Endothelial cell of umbilical vein (primary cell): ENCODE measurements around the gene MCHR1. TPM values are rescaled to one million over a fixed set of nuclear protein-coding genes. Genes with fewer than 3 reads are reported as not detected.
A peak's percentile ranks its signal among the peaks of the same experiment; 100 is the strongest.

ENCODE experiments used
- BruUV-seq: library from RNA; stranded (reverse); fragments of 400-500 nt; replicated peaks from 2 replicates; lab custom pipeline; 2021; lab: Mats Ljungman, UMichigan
- CTCF ChIA-PET: fragments of 300-600, 350-600 bp; sonication (Branson Sonifier 250); formaldehyde crosslinking; loops from one replicate; lab custom pipeline; 2021; ENCODE audit warnings: antibody characterized with exemption, inconsistent platforms; lab: Charles Lee
- POLR2A ChIA-PET: fragments of 300-600, 350-600 bp; sonication (Branson Sonifier 250); formaldehyde crosslinking; loops from one replicate; lab custom pipeline; 2021; ENCODE audit warnings: antibody characterized with exemption, inconsistent platforms; lab: Charles Lee
- DNase-seq: peaks from one replicate; pipeline ENCODE4 v3.0.0-alpha.2; 2011; ENCODE audit warnings: low read depth, low spot score
- FAIRE-seq: peaks from 2 replicates; lab custom pipeline; 2011; peaks lifted over from hg19 to GRCh38; lab: Jason Lieb, UNC
- H2AFZ ChIP-seq: 2 replicates; pipeline ENCODE4 v1.6.0; 2012; ENCODE audit warnings: low read depth, low read length, control low read depth, inconsistent platforms
- H3K27ac ChIP-seq: 2 replicates; pipeline ENCODE4 v1.5.1; 2011; ENCODE audit warnings: low read depth, mild to moderate bottlenecking, control low read depth, low read length, moderate library complexity; ENCODE audit not compliant: insufficient read depth
- H3K27me3 ChIP-seq, 2 experiments: 2 replicates each; pipeline versions ENCODE4 v1.6.0 to v1.6.1; 2011; ENCODE audit warnings: low read length in 2 of 2, mixed read lengths in 1 of 2; ENCODE audit not compliant: control insufficient read depth in 2 of 2, insufficient read depth in 2 of 2
- H3K36me3 ChIP-seq, 2 experiments: 2 replicates in 1 of 2; 3 replicates in 1 of 2; pipeline ENCODE4 v1.5.1; 2011; ENCODE audit warnings: low read length in 2 of 2, mild to moderate bottlenecking in 1 of 2, moderate library complexity in 1 of 2; ENCODE audit not compliant: control insufficient read depth in 2 of 2, insufficient read depth in 2 of 2; ENCODE audit errors: extremely low read depth in 1 of 2
- H3K4me1 ChIP-seq: 3 replicates; pipeline ENCODE4 v1.5.1; 2011; ENCODE audit warnings: mild to moderate bottlenecking, low read length; ENCODE audit not compliant: control insufficient read depth, insufficient read depth; ENCODE audit errors: extremely low read depth
- H3K4me2 ChIP-seq: 2 replicates; pipeline ENCODE4 v1.6.1; 2011; ENCODE audit warnings: low read length, control low read depth, mixed read lengths; ENCODE audit not compliant: insufficient read depth
- H3K4me3 ChIP-seq, 3 experiments: fragments of 200-600 bp in 1 of 3; sonication (generic), shearing (Covaris generic) in 1 of 3; replicated peaks in 1 of 3; 2 replicates each; pipeline ENCODE4 v1.5.1; 2011 to 2016; ENCODE audit warnings: control low read depth in 3 of 3, low read length in 3 of 3, mild to moderate bottlenecking in 2 of 3, inconsistent platforms in 1 of 3, low read depth in 1 of 3, moderate library complexity in 1 of 3; ENCODE audit not compliant: insufficient read depth in 1 of 3
- H3K79me2 ChIP-seq: 2 replicates; pipeline ENCODE4 v1.6.0; 2012; ENCODE audit warnings: low read length, inconsistent platforms; ENCODE audit not compliant: control insufficient read depth, insufficient read depth
- H3K9ac ChIP-seq: replicated peaks from 2 replicates; pipeline ENCODE3; 2011; ENCODE audit warnings: low read length, control low read depth; ENCODE audit not compliant: insufficient read depth; ENCODE audit errors: extremely low read depth
- H3K9me1 ChIP-seq: replicated peaks from 3 replicates; pipeline ENCODE4 v1.6.0; 2011; ENCODE audit warnings: mild to moderate bottlenecking, low read length; ENCODE audit not compliant: control insufficient read depth, insufficient read depth; ENCODE audit errors: extremely low read depth
- H3K9me3 ChIP-seq: replicated peaks from 2 replicates; pipeline ENCODE4 v1.5.1; 2012; ENCODE audit warnings: low read length, inconsistent platforms; ENCODE audit not compliant: control insufficient read depth, insufficient read depth
- H4K20me1 ChIP-seq: replicated peaks from 2 replicates; pipeline ENCODE3; 2011; ENCODE audit warnings: mild to moderate bottlenecking, low read length; ENCODE audit not compliant: control insufficient read depth, insufficient read depth; ENCODE audit errors: extremely low read depth
- EZH2 ChIP-seq: IDR thresholded peaks from 2 replicates; pipeline ENCODE4 v1.6.1; 2012; ENCODE audit warnings: borderline replicate concordance, low read depth, mild to moderate bottlenecking, moderate library complexity, low read length, inconsistent platforms; ENCODE audit not compliant: severe bottlenecking
- FOS ChIP-seq: IDR thresholded peaks from 2 replicates; pipeline ENCODE4 v1.6.1; 2011; ENCODE audit warnings: mild to moderate bottlenecking, low read length, moderate library complexity, borderline replicate concordance; ENCODE audit not compliant: insufficient read depth
- GATA2 ChIP-seq: IDR thresholded peaks from 2 replicates; pipeline ENCODE4 v1.7.0; 2011; ENCODE audit warnings: low read depth, mild to moderate bottlenecking, moderate library complexity, mixed read lengths, low read length; ENCODE audit not compliant: insufficient read length, insufficient read depth
- JUN ChIP-seq: IDR thresholded peaks from 2 replicates; pipeline ENCODE4 v1.6.1; 2011; ENCODE audit warnings: borderline replicate concordance, low read depth; ENCODE audit not compliant: insufficient read length, insufficient read depth
- MYC ChIP-seq: IDR thresholded peaks from one replicate; pipeline ENCODE4 v1.6.1; 2011; ENCODE audit warnings: mild to moderate bottlenecking, low read depth, low read length
- POLR2A ChIP-seq: IDR thresholded peaks from 2 replicates; pipeline ENCODE4 v1.6.1; 2012; ENCODE audit warnings: low read depth, mild to moderate bottlenecking, control low read depth, low read length
- POLR2AphosphoS5 ChIP-seq: IDR thresholded peaks from 2 replicates; pipeline ENCODE4 v1.6.1; 2012; ENCODE audit warnings: low read depth, mild to moderate bottlenecking, control low read depth, low read length, moderate library complexity; ENCODE audit not compliant: insufficient read depth
- dilution Hi-C: fragments of 300-500 bp; cut with MboI; formaldehyde crosslinking; loops from one replicate; pipeline ENCODE4 v1.15.0; 2019; ENCODE audit warnings: low sequenced_read_pairs; ENCODE audit not compliant: extremely low pct_ligation_motif_present
- intact Hi-C: fragments of 100-400 bp; cut with micrococcal nuclease; formaldehyde crosslinking; loops from one replicate; pipeline ENCODE4 v1.10.0; 2022
- polyA plus RNA-seq, 4 experiments: library from polyadenylated mRNA; depleted of rRNA in 3 of 4; stranded (reverse) in 3 of 4; unstranded in 1 of 4; fragments of >200 nt; gene quantifications; 2 replicates each; pipeline versions ENCODE4 v1.2.1 to v1.2.3, GENCODE V29; 2011 to 2012; ENCODE audit warnings: missing spikeins in 1 of 4
- total RNA-seq: library from RNA; stranded (reverse); gene quantifications from 2 replicates; pipeline ENCODE4 v1.2.3, GENCODE V29; 2021
- TF ChIP-seq, protein P1 (sequence below): IDR thresholded peaks from 2 replicates; pipeline ENCODE4 v1.6.1; 2011; ENCODE audit not compliant: insufficient read depth, insufficient read length
- TF ChIP-seq, protein P2 (sequence below), 2 donors: IDR thresholded peaks; 1 replicate in 1 of 2; 2 replicates in 1 of 2; pipeline ENCODE4 v1.5.1; 2011; ENCODE audit warnings: low read length in 2 of 2, mild to moderate bottlenecking in 2 of 2, moderate library complexity in 2 of 2, control low read depth in 1 of 2, inconsistent platforms in 1 of 2, low read depth in 1 of 2; ENCODE audit not compliant: insufficient read depth in 1 of 2; ENCODE audit errors: extremely low read depth in 1 of 2

MCHR1 gene
- total and polyA plus RNA-seq, 2 donors (not counting 3 experiments of a cell fraction or from before 2014, with no cell fraction given): not detected

DNA sequence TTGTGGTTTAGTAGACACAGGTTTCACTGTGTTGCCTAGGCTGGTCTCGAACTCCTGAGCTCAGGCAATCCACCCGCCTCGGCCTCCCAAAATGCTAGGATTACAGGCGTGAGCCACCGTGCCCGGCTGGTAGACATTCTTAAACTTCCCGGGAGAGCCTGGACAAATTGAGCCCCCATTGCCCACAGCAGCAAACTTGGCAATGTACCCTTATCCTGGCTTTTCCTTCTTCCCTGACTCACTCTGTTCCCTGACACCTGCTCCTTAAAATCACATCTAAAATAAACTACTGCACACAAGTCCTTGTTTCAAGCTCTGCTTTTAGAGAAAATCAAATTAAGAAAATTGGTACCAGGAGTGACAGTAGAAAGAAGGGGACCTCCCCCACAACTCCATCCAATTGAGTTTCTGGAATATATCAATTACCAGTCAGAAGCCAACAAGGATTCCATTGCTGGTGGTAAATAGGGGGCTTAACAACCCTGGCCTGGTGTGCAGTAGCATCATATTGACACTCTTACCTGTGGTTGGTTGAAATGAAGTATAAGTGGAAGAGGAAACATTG lies 7.4 kb upstream of the MCHR1 start:
- no peaks in the 10 kb centered on the region for H3K36me3 ChIP-seq
- H3K4me2 ChIP-seq: no peak overlapping the region
- H3K27me3 ChIP-seq: no peaks in the 10 kb centered on the region
- DNase-seq (no peak), FAIRE-seq (no peak)
- H3K9me1 ChIP-seq: no peaks in the 10 kb centered on the region
- dilution Hi-C loops (no loop called here), intact Hi-C loops (no loop called here)
- H3K79me2 ChIP-seq: no peaks in the 10 kb centered on the region
- H3K9ac ChIP-seq: no peak overlapping the region
- H4K20me1 ChIP-seq: no peaks in the 10 kb centered on the region
- H3K4me1 ChIP-seq: peaks cover 10% of the 10 kb centered on the region
- H3K9me3 ChIP-seq: no peaks in the 10 kb centered on the region
- no TSS peak for BruUV-seq
- H2AFZ ChIP-seq: no peak overlapping the region
- POLR2A ChIA-PET: no interaction called here
- H3K4me3 ChIP-seq: no peak overlapping the region
- TF ChIP-seq MYC (no peak), EZH2 (no peak), POLR2A (no peak)
- TF ChIP-seq, protein P1, sequence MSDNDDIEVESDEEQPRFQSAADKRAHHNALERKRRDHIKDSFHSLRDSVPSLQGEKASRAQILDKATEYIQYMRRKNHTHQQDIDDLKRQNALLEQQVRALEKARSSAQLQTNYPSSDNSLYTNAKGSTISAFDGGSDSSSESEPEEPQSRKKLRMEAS: no peak
- no peak overlapping the region for H3K27ac ChIP-seq
- CTCF ChIA-PET: interaction anchor here (1.6 to 1.9 kb wide), 2 partner anchors 11 to 227 kb away, joined by 7 read pairs; no protein-coding TSS in a partner anchor

DNA sequence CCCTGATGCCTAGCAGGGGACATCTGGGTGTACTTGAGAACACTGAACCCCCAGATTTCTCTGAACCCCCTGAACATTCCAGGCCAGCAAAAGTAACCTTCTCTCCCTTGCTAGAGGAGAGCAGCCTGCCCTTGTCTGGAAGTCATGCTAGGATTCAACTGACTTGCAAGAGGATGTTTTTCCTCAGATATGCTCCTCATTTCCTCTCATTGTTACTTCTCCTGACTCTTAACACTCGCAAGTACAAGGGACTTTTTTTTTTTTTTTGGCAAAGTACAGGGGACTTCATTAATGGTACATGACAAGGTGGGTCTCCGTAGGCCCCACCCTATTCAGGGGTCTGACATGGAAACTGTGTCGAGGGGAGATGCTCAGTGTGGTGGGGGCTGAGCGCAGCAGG lies 6.3 kb upstream of the MCHR1 start:
- BruUV-seq: no TSS peak
- DNase-seq: peak; percentile 73
- Histone ChIP-seq H3K79me2 (no peaks in the 10 kb centered on the region), H3K4me2 (peak overlapping the region; percentile 49), H3K4me1 (peaks cover 10% of the 10 kb centered on the region), H3K36me3 (no peaks in the 10 kb centered on the region), H3K4me3 (no peak overlapping the region), H3K27ac (peak overlapping the region; percentile 42), H3K9me3 (no peaks in the 10 kb centered on the region), H3K9me1 (no peaks in the 10 kb centered on the region), H2AFZ (peak overlapping the region; percentile 84), H3K27me3 (no peaks in the 10 kb centered on the region), H4K20me1 (no peaks in the 10 kb centered on the region), H3K9ac (no peak overlapping the region)
- ChIA-PET CTCF (interaction anchor here (1.6 to 1.9 kb wide), 2 partner anchors 10 to 226 kb away, joined by 7 read pairs; no protein-coding TSS in a partner anchor), POLR2A (no interaction called here)
- FAIRE-seq: peak; percentile 94
- intact Hi-C loops (loop anchor here (1.0 kb wide), 1 partner anchor 19 kb away; no protein-coding TSS in a partner anchor), dilution Hi-C loops (no loop called here)
- TF ChIP-seq GATA2: no peak
- TF ChIP-seq, protein P1: no peak
- no peak for TF ChIP-seq FOS
- TF ChIP-seq POLR2A: no peak
- TF ChIP-seq, protein P2, sequence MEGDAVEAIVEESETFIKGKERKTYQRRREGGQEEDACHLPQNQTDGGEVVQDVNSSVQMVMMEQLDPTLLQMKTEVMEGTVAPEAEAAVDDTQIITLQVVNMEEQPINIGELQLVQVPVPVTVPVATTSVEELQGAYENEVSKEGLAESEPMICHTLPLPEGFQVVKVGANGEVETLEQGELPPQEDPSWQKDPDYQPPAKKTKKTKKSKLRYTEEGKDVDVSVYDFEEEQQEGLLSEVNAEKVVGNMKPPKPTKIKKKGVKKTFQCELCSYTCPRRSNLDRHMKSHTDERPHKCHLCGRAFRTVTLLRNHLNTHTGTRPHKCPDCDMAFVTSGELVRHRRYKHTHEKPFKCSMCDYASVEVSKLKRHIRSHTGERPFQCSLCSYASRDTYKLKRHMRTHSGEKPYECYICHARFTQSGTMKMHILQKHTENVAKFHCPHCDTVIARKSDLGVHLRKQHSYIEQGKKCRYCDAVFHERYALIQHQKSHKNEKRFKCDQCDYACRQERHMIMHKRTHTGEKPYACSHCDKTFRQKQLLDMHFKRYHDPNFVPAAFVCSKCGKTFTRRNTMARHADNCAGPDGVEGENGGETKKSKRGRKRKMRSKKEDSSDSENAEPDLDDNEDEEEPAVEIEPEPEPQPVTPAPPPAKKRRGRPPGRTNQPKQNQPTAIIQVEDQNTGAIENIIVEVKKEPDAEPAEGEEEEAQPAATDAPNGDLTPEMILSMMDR (IDR thresholded peaks at IDR 0.05; ENCODE audit: extremely low read depth in 1 of 2, insufficient read depth in 1 of 2, low read depth in 1 of 2, low read length in 2 of 2): no peak
- no peak for TF ChIP-seq EZH2
- TF ChIP-seq POLR2AphosphoS5: no peak
- TF ChIP-seq JUN: no peak
- no peak for TF ChIP-seq MYC
